H9 (cell line): Measurements from ENCODE around the gene PRSS23. TPM values are rescaled to one million over a fixed set of nuclear protein-coding genes. Genes with fewer than 3 reads are reported as not detected.

Experiments used
- DNase-seq: peaks from one replicate; pipeline ENCODE4 v3.0.0-alpha.2; 2017
- H2AFZ ChIP-seq: one replicate; pipeline ENCODE4 v1.6.1; 2013; ENCODE audit warnings: mild to moderate bottlenecking, low read length, control low read depth, moderate library complexity
- H2AK5ac ChIP-seq: 2 replicates; pipeline ENCODE4 v1.6.1; 2013; ENCODE audit warnings: low read length, control low read depth, mixed read lengths; ENCODE audit not compliant: insufficient read length
- H2BK120ac ChIP-seq: one replicate; pipeline ENCODE4 v1.6.1; 2013; ENCODE audit warnings: low read depth, mild to moderate bottlenecking, low read length, control low read depth, inconsistent platforms; ENCODE audit not compliant: poor library complexity, severe bottlenecking
- H2BK12ac ChIP-seq: 2 replicates; pipeline ENCODE4 v1.6.1; 2013; ENCODE audit warnings: low read length, control low read depth, mixed read lengths, low read depth; ENCODE audit not compliant: insufficient read length
- H2BK15ac ChIP-seq: 2 replicates; pipeline ENCODE4 v1.6.1; 2013; ENCODE audit warnings: low read depth, low read length, control low read depth
- H2BK20ac ChIP-seq: one replicate; pipeline ENCODE4 v1.6.1; 2013; ENCODE audit warnings: low read depth, mild to moderate bottlenecking, low read length, control low read depth, inconsistent platforms; ENCODE audit not compliant: poor library complexity, severe bottlenecking
- H2BK5ac ChIP-seq: 2 replicates; pipeline ENCODE4 v1.6.1; 2013; ENCODE audit warnings: low read length, control low read depth, mixed read lengths; ENCODE audit not compliant: insufficient read length
- H3K14ac ChIP-seq: 2 replicates; pipeline ENCODE4 v1.6.1; 2013; ENCODE audit warnings: low read length, control low read depth; ENCODE audit not compliant: insufficient read depth
- H3K18ac ChIP-seq: 2 replicates; pipeline ENCODE4 v1.6.1; 2013; ENCODE audit warnings: low read depth, mild to moderate bottlenecking, mixed read lengths, low read length, control low read depth; ENCODE audit not compliant: insufficient read length
- H3K23ac ChIP-seq: 2 replicates; pipeline ENCODE4 v1.6.1; 2013; ENCODE audit warnings: low read length, control low read depth, mixed read lengths, low read depth; ENCODE audit not compliant: insufficient read length
- H3K23me2 ChIP-seq: 2 replicates; pipeline ENCODE4 v1.6.1; 2013; ENCODE audit warnings: low read depth, mild to moderate bottlenecking, mixed read lengths, low read length, control low read depth; ENCODE audit not compliant: insufficient read length, poor library complexity, severe bottlenecking
- H3K27ac ChIP-seq: 2 replicates; pipeline ENCODE4 v1.5.1; 2013; ENCODE audit warnings: low read length, control low read depth, mixed read lengths, low read depth; ENCODE audit not compliant: insufficient read length
- H3K27me3 ChIP-seq: 2 replicates; pipeline ENCODE4 v1.6.1; 2013; ENCODE audit warnings: low read length, control low read depth, inconsistent platforms; ENCODE audit not compliant: insufficient read depth
- H3K4ac ChIP-seq: 2 replicates; pipeline ENCODE4 v1.6.1; 2013; ENCODE audit warnings: low read depth, mild to moderate bottlenecking, control low read depth, inconsistent platforms, low read length, moderate library complexity
- H3K4me1 ChIP-seq: 2 replicates; pipeline ENCODE4 v1.6.1; 2013; ENCODE audit warnings: low read length, control low read depth, inconsistent platforms; ENCODE audit not compliant: insufficient read depth
- H3K4me2 ChIP-seq: 2 replicates; pipeline ENCODE4 v1.6.1; 2013; ENCODE audit warnings: low read length, control low read depth, mixed read lengths; ENCODE audit not compliant: insufficient read length, insufficient read depth
- H3K56ac ChIP-seq: 2 replicates; pipeline ENCODE4 v1.6.1; 2013; ENCODE audit warnings: low read depth, mild to moderate bottlenecking, mixed read lengths, low read length, control low read depth; ENCODE audit not compliant: insufficient read length
- H3K79me1 ChIP-seq: 2 replicates; pipeline ENCODE4 v1.6.1; 2013; ENCODE audit warnings: low read depth, mild to moderate bottlenecking, moderate library complexity, low read length, control low read depth, inconsistent platforms; ENCODE audit not compliant: insufficient read depth, poor library complexity, severe bottlenecking
- H3K79me2 ChIP-seq: 2 replicates; pipeline ENCODE4 v1.6.1; 2013; ENCODE audit warnings: low read length, control low read depth, inconsistent platforms; ENCODE audit not compliant: insufficient read depth
- H3K9ac ChIP-seq: 2 replicates; pipeline ENCODE4 v1.6.1; 2013; ENCODE audit warnings: low read length, control low read depth, mixed read lengths; ENCODE audit not compliant: insufficient read length; ENCODE audit errors: extremely low read depth
- H3K9me3 ChIP-seq: one replicate; pipeline ENCODE4 v1.6.1; 2013; ENCODE audit warnings: low read depth, low read length, inconsistent platforms; ENCODE audit not compliant: control insufficient read depth
- H3T11ph ChIP-seq: one replicate; pipeline ENCODE4 v1.6.1; 2013; ENCODE audit warnings: mild to moderate bottlenecking, low read length, control low read depth, inconsistent platforms
- H4K20me1 ChIP-seq: one replicate; pipeline ENCODE4 v1.6.1; 2013; ENCODE audit not compliant: control insufficient read depth, insufficient read length, insufficient read depth
- H4K5ac ChIP-seq: 2 replicates; pipeline ENCODE4 v1.6.1; 2013; ENCODE audit warnings: low read depth, mild to moderate bottlenecking, mixed read lengths, low read length, control low read depth; ENCODE audit not compliant: insufficient read length
- H4K8ac ChIP-seq: replicated peaks from 2 replicates; pipeline ENCODE4 v1.6.1; 2013; ENCODE audit warnings: low read length, control low read depth, mixed read lengths, low read depth; ENCODE audit not compliant: insufficient read length
- H4K91ac ChIP-seq: 2 replicates; pipeline ENCODE4 v1.6.1; 2013; ENCODE audit warnings: low read depth, mild to moderate bottlenecking, moderate library complexity, mixed read lengths, low read length, control low read depth; ENCODE audit not compliant: insufficient read length
- H3K27ac Mint-ChIP-seq, 3 experiments: 2 replicates in 2 of 3; 3 replicates in 1 of 3; pipeline ENCODE4 v1.8.0; 2020 to 2021; ENCODE audit warnings: mixed read lengths in 3 of 3, mild to moderate bottlenecking in 1 of 3, moderate library complexity in 1 of 3
- H3K27me3 Mint-ChIP-seq: 2 replicates; pipeline ENCODE4 v1.8.0; 2021; ENCODE audit warnings: low read depth, mild to moderate bottlenecking, moderate library complexity, mixed read lengths
- H3K36me3 Mint-ChIP-seq, 3 experiments: 2 replicates in 2 of 3; 3 replicates in 1 of 3; pipeline ENCODE4 v1.8.0; 2020 to 2021; ENCODE audit warnings: low read depth in 3 of 3, mixed read lengths in 3 of 3; ENCODE audit not compliant: insufficient read depth in 1 of 3
- H3K4me1 Mint-ChIP-seq, 2 experiments: 2 replicates each; pipeline ENCODE4 v1.8.0; 2020; ENCODE audit warnings: mixed read lengths in 2 of 2
- H3K4me3 Mint-ChIP-seq, 2 experiments: 2 replicates in 1 of 2; 3 replicates in 1 of 2; pipeline ENCODE4 v1.8.0; 2020 to 2021; ENCODE audit warnings: mild to moderate bottlenecking in 2 of 2, mixed read lengths in 2 of 2, moderate library complexity in 1 of 2
- H3K9me3 Mint-ChIP-seq, 2 experiments: 2 replicates in 1 of 2; 3 replicates in 1 of 2; pipeline ENCODE4 v1.8.0; 2020; ENCODE audit warnings: mild to moderate bottlenecking in 2 of 2, mixed read lengths in 2 of 2, moderate library complexity in 1 of 2
- CTCF ChIP-seq: fragments of 200-600 bp; sonication (generic); conservative IDR thresholded peaks from 3 replicates; pipeline ENCODE4 v1.8.0; 2021; ENCODE audit warnings: antibody characterized with exemption, mild to moderate bottlenecking
- WGBS: extraction: QIAGEN DNeasy Blood & Tissue Kit; methylation state at CpG from one replicate; pipeline ENCODE4 v1.1.7; 2013; ENCODE audit warnings: missing lambda C conversion rate, low lambda C conversion rate, mixed read lengths; ENCODE audit not compliant: insufficient read length; ENCODE audit errors: extremely low coverage; 5-methylcytosine and 5-hydroxymethylcytosine counted together
- total RNA-seq: library from RNA; stranded (reverse); gene quantifications from 2 replicates; pipeline ENCODE4 v1.2.1, GENCODE V29; 2021

PRSS23 gene
- total RNA-seq, 1 experiment from 2014 or later = 6.9 TPM

- Histone ChIP-seq H3K9me3 (no peaks in the 10 kb centered on the region), H3K4me2 (no peak overlapping the region), H2BK20ac (no peak overlapping the region), H3K4me1 (no peaks in the 10 kb centered on the region), H3K23me2 (no peaks in the 10 kb centered on the region), H4K91ac (no peak overlapping the region), H3K9ac (no peak overlapping the region), H2BK15ac (no peak overlapping the region), H3K18ac (no peak overlapping the region), H2AFZ (no peak overlapping the region), H2BK5ac (no peak overlapping the region), H3K14ac (no peak overlapping the region), H4K8ac (no peak overlapping the region), H3K23ac (no peak overlapping the region), H3K4ac (no peak overlapping the region), H3K27ac (no peak overlapping the region), H3K79me1 (no peaks in the 10 kb centered on the region), H3K27me3 (no peaks in the 10 kb centered on the region), H2AK5ac (no peak overlapping the region), H3K79me2 (no peaks in the 10 kb centered on the region), H4K20me1 (no peaks in the 10 kb centered on the region), H3T11ph (no peak overlapping the region), H2BK120ac (no peak overlapping the region), H4K5ac (no peak overlapping the region), H2BK12ac (no peak overlapping the region), H3K56ac (no peak overlapping the region)
- WGBS = no CpG with 5 or more reads among the region's 3 CpGs
- Mint-ChIP-seq H3K27me3 (no peaks in the 10 kb centered on the region; the same call in 1 of the 2 replicates), H3K27ac (no peak overlapping the region), H3K9me3 (no peaks in the 10 kb centered on the region), H3K4me3 (no peak overlapping the region), H3K4me1 (no peaks in the 10 kb centered on the region), H3K36me3 (no peaks in the 10 kb centered on the region)
- DNase-seq = no peak
- no peak for TF ChIP-seq CTCF
These were observed 8.2 kb upstream of the PRSS23 start for GRCh38 chr11:86792150-86792549.
